Ishikawa (cell line): ENCODE results near the gene GALNT7.

Source experiments
- CREB1 ChIP-seq: IDR thresholded peaks from 2 replicates; pipeline ENCODE4 v1.6.1; 2012; ENCODE audit warnings: low read depth
- EGR1 ChIP-seq: IDR thresholded peaks from 2 replicates; pipeline ENCODE4 v1.6.1; 2012
- EP300 ChIP-seq: IDR thresholded peaks from 2 replicates; pipeline ENCODE4 v1.6.1; 2012; ENCODE audit warnings: borderline replicate concordance
- FOXM1 ChIP-seq: IDR thresholded peaks from 2 replicates; pipeline ENCODE4 v1.6.1; 2012; ENCODE audit warnings: low read depth, borderline replicate concordance
- NFIC ChIP-seq: IDR thresholded peaks from 2 replicates; pipeline ENCODE4 v1.6.1; 2012
- RAD21 ChIP-seq: IDR thresholded peaks from 2 replicates; pipeline ENCODE4 v1.6.1; 2012; ENCODE audit warnings: low read depth
- TAF1 ChIP-seq: IDR thresholded peaks from 2 replicates; pipeline ENCODE4 v1.6.1; 2012; ENCODE audit warnings: low read depth, mild to moderate bottlenecking
- TCF12 ChIP-seq: IDR thresholded peaks from 2 replicates; pipeline ENCODE4 v1.6.1; 2012; ENCODE audit warnings: low read depth
- TEAD4 ChIP-seq: IDR thresholded peaks from 2 replicates; pipeline ENCODE4 v1.6.1; 2012
- YY1 ChIP-seq: IDR thresholded peaks from 2 replicates; pipeline ENCODE4 v1.6.1; 2012; ENCODE audit warnings: low read depth
- ZBTB7A ChIP-seq: IDR thresholded peaks from 2 replicates; pipeline ENCODE4 v1.6.1; 2012; ENCODE audit warnings: low read depth
- TF ChIP-seq, protein P1 (sequence below): IDR thresholded peaks from 2 replicates; pipeline ENCODE4 v1.6.1; 2012
- TF ChIP-seq, protein P2 (sequence below): IDR thresholded peaks from 2 replicates; pipeline ENCODE4 v1.6.1; 2012
- TF ChIP-seq, protein P3 (sequence below): IDR thresholded peaks from 2 replicates; pipeline ENCODE4 v1.6.1; 2012; ENCODE audit warnings: low read depth, mild to moderate bottlenecking

DNA sequence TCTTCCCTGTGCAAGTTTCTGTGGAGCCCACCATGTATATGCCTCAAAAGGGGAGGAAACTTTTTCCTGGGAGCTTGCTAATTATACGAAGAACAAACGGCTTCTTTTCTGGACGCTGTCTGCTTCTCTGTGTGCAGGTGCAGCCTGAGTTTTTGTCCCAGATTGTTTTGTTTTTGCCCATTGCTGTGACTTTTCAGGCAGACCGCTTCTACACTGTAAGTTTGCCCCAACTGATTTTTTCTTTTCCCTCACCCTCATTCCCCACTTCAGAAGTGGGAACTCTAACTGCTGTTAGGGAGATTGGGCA lies 113.6 kb downstream of the GALNT7 start:
- TF ChIP-seq, protein P1, sequence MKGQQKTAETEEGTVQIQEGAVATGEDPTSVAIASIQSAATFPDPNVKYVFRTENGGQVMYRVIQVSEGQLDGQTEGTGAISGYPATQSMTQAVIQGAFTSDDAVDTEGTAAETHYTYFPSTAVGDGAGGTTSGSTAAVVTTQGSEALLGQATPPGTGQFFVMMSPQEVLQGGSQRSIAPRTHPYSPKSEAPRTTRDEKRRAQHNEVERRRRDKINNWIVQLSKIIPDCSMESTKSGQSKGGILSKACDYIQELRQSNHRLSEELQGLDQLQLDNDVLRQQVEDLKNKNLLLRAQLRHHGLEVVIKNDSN = no peak
- TF ChIP-seq RAD21 = no peak
- no peak for TF ChIP-seq FOXM1
- TF ChIP-seq EP300 = no peak
- TF ChIP-seq EGR1 = no peak
- TF ChIP-seq CREB1 = no peak
- TF ChIP-seq, protein P2, sequence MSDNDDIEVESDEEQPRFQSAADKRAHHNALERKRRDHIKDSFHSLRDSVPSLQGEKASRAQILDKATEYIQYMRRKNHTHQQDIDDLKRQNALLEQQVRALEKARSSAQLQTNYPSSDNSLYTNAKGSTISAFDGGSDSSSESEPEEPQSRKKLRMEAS = no peak
- TF ChIP-seq TAF1 = no peak
- TF ChIP-seq, protein P3, sequence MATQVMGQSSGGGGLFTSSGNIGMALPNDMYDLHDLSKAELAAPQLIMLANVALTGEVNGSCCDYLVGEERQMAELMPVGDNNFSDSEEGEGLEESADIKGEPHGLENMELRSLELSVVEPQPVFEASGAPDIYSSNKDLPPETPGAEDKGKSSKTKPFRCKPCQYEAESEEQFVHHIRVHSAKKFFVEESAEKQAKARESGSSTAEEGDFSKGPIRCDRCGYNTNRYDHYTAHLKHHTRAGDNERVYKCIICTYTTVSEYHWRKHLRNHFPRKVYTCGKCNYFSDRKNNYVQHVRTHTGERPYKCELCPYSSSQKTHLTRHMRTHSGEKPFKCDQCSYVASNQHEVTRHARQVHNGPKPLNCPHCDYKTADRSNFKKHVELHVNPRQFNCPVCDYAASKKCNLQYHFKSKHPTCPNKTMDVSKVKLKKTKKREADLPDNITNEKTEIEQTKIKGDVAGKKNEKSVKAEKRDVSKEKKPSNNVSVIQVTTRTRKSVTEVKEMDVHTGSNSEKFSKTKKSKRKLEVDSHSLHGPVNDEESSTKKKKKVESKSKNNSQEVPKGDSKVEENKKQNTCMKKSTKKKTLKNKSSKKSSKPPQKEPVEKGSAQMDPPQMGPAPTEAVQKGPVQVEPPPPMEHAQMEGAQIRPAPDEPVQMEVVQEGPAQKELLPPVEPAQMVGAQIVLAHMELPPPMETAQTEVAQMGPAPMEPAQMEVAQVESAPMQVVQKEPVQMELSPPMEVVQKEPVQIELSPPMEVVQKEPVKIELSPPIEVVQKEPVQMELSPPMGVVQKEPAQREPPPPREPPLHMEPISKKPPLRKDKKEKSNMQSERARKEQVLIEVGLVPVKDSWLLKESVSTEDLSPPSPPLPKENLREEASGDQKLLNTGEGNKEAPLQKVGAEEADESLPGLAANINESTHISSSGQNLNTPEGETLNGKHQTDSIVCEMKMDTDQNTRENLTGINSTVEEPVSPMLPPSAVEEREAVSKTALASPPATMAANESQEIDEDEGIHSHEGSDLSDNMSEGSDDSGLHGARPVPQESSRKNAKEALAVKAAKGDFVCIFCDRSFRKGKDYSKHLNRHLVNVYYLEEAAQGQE = no peak
- TF ChIP-seq YY1 = no peak
- no peak for TF ChIP-seq TEAD4
- TF ChIP-seq NFIC = no peak
- TF ChIP-seq ZBTB7A = no peak
- no peak for TF ChIP-seq TCF12
